Activated naive CD4-positive, alpha-beta T cell (primary cell): ENCODE measurements around the gene AGAP4.
"Not testable (repeated sequence)": the region's sequence is repeated elsewhere in the genome, so short reads cannot be mapped to it uniquely, and the experiment has no call there.

Source experiments
- DNase-seq, 4 experiments: peaks; one replicate each; lab custom pipeline; 2025; lab: John Stamatoyannopoulos, UW

AGAP4 gene

DNA sequence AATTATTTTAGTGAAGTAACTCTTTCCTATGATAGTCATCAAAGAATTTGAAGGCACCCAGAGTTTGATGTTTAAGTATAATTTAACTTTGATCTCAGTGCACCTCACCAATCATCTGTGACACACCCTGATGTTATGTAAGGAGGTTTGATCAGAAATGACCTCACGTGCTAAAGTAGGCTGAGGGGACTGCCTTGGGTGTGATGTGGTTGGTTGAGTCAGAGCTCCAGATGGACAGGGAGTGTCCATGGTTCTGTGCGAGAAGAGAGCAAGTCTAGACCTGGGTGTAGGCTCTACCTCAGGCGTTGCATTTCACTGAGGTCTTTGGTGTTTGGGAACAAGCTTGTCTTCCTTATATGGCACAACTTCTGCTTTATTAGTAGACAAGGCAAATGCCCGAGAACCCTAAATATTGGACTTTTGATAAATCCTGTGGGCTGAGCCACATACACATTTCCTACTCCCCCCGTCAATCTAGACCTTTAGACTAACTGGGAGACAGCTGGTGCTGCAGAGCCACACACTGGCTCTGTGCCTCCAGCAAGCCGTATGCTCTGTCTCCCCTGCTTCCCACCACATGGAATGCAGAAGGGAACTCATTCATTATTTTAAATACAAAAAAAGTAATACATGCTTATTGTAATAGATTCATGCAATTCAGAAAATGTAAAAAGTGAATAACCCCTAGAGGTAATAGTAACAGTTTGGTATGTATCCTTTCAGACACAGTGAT lies 56.4 kb downstream of the AGAP4 start:
- not testable (repeated sequence) for DNase-seq

DNA sequence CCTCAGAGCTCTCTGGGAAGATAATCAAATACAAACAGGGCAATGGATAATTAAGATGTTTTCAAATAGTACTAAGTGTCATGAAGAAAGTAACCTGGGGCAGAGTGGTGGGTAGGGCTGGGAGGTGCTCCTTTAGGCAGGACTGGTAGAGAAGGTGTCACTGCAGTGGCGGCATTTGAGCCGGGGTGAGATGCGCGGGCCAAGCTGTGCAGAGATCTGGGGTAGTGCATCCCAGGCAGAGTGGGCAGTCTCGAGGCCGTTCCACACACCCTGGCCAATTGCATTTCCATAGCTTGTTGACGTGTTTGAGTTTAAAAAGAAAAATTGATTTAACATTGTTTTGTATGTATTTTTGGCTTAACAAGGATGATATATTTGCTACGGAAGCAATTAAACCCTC lies 57.3 kb downstream of the AGAP4 start:
- DNase-seq: not testable (repeated sequence)

DNA sequence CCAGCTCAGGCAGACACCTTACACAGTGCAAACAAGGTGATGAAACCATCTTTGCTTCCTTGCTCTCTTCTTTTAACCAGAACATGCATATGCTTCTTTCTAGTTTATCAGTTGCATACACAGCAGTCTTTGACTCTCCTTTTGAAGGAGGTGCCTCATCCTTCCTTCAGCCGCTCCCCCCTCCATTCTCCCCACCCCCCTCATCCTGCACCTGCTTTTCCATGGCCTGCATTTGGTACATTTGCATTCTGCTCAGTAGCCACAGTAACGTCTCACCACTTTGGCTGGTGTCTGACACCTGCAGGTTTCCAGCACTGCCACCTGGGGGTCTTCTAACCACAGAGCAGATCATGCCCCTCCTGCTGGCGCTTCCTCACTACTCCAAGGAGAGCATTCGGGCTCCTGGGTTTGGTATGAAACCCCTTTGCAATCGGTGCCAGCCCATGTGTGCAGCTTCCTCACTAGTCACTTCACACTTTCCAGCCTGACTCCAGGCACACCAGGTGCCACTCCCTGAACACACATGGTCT lies 60.0 kb downstream of the AGAP4 start:
- not testable (repeated sequence) for DNase-seq

GRCh38 chr10:45786217-45786616 lies 61.1 kb downstream of the AGAP4 start:
- not testable (repeated sequence) for DNase-seq
